Measurements from ENCODE around the gene BSCL2.

DNA sequence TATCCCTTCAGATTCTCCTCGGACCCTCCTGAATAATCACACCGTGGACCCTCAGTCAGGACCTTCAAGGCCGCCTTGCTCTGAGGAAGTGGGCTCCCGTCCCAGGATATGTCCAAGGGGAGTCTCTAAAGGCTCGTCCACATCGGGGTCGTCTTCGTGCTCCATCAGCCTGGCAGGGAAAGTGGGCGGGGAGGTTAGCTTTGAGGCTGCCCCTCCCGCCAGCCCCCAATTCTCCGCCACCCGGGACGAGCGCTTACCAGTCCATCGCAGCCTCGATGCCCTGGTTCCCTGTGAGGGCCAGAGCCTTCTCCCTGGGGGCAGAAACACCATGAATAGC is 28.8 kb downstream of the BSCL2 start:
- TF ChIP-seq, protein P1, sequence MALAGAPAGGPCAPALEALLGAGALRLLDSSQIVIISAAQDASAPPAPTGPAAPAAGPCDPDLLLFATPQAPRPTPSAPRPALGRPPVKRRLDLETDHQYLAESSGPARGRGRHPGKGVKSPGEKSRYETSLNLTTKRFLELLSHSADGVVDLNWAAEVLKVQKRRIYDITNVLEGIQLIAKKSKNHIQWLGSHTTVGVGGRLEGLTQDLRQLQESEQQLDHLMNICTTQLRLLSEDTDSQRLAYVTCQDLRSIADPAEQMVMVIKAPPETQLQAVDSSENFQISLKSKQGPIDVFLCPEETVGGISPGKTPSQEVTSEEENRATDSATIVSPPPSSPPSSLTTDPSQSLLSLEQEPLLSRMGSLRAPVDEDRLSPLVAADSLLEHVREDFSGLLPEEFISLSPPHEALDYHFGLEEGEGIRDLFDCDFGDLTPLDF (CRISPR knock-in tag; IDR thresholded peaks at IDR 0.05): no peak
- TF ChIP-seq, protein P2, sequence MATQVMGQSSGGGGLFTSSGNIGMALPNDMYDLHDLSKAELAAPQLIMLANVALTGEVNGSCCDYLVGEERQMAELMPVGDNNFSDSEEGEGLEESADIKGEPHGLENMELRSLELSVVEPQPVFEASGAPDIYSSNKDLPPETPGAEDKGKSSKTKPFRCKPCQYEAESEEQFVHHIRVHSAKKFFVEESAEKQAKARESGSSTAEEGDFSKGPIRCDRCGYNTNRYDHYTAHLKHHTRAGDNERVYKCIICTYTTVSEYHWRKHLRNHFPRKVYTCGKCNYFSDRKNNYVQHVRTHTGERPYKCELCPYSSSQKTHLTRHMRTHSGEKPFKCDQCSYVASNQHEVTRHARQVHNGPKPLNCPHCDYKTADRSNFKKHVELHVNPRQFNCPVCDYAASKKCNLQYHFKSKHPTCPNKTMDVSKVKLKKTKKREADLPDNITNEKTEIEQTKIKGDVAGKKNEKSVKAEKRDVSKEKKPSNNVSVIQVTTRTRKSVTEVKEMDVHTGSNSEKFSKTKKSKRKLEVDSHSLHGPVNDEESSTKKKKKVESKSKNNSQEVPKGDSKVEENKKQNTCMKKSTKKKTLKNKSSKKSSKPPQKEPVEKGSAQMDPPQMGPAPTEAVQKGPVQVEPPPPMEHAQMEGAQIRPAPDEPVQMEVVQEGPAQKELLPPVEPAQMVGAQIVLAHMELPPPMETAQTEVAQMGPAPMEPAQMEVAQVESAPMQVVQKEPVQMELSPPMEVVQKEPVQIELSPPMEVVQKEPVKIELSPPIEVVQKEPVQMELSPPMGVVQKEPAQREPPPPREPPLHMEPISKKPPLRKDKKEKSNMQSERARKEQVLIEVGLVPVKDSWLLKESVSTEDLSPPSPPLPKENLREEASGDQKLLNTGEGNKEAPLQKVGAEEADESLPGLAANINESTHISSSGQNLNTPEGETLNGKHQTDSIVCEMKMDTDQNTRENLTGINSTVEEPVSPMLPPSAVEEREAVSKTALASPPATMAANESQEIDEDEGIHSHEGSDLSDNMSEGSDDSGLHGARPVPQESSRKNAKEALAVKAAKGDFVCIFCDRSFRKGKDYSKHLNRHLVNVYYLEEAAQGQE (IDR thresholded peaks at IDR 0.05; ENCODE audit: borderline replicate concordance in 1 of 2, low read depth in 1 of 2, low read length in 2 of 2): no peak
- TF ChIP-seq, protein P3, sequence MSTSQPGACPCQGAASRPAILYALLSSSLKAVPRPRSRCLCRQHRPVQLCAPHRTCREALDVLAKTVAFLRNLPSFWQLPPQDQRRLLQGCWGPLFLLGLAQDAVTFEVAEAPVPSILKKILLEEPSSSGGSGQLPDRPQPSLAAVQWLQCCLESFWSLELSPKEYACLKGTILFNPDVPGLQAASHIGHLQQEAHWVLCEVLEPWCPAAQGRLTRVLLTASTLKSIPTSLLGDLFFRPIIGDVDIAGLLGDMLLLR (CRISPR knock-in tag; IDR thresholded peaks at IDR 0.05): no peak
- TF ChIP-seq ZNF225 (CRISPR knock-in tag; IDR thresholded peaks at IDR 0.05) (no peak), RNF2 (conservative IDR thresholded peaks at IDR 0.05; ENCODE audit: low read depth) (no peak)
- TF ChIP-seq, protein P4, sequence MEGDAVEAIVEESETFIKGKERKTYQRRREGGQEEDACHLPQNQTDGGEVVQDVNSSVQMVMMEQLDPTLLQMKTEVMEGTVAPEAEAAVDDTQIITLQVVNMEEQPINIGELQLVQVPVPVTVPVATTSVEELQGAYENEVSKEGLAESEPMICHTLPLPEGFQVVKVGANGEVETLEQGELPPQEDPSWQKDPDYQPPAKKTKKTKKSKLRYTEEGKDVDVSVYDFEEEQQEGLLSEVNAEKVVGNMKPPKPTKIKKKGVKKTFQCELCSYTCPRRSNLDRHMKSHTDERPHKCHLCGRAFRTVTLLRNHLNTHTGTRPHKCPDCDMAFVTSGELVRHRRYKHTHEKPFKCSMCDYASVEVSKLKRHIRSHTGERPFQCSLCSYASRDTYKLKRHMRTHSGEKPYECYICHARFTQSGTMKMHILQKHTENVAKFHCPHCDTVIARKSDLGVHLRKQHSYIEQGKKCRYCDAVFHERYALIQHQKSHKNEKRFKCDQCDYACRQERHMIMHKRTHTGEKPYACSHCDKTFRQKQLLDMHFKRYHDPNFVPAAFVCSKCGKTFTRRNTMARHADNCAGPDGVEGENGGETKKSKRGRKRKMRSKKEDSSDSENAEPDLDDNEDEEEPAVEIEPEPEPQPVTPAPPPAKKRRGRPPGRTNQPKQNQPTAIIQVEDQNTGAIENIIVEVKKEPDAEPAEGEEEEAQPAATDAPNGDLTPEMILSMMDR (CRISPR knock-in tag; IDR thresholded peaks at IDR 0.05): no peak
- TF ChIP-seq, protein P5, sequence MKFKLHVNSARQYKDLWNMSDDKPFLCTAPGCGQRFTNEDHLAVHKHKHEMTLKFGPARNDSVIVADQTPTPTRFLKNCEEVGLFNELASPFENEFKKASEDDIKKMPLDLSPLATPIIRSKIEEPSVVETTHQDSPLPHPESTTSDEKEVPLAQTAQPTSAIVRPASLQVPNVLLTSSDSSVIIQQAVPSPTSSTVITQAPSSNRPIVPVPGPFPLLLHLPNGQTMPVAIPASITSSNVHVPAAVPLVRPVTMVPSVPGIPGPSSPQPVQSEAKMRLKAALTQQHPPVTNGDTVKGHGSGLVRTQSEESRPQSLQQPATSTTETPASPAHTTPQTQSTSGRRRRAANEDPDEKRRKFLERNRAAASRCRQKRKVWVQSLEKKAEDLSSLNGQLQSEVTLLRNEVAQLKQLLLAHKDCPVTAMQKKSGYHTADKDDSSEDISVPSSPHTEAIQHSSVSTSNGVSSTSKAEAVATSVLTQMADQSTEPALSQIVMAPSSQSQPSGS (CRISPR knock-in tag; IDR thresholded peaks at IDR 0.05): no peak

Data from HepG2 (cell line).